GM18505 (cell line): ENCODE data around the gene IRX2.

ENCODE experiments used
- ATAC-seq: cut with Tn5 transposase; IDR thresholded peaks from one replicate; pipeline ENCODE4 v1.9.1; 2021; ENCODE audit not compliant: unreplicated experiment
- POLR2A ChIP-seq: IDR thresholded peaks from 4 replicates; pipeline ENCODE4 v1.6.1; 2011; ENCODE audit warnings: borderline replicate concordance; ENCODE audit not compliant: insufficient read depth, insufficient read length; ENCODE audit errors: extremely low read depth

Gene IRX2

GRCh38 chr5:2724831-2725230 is 26.6 kb downstream of the IRX2 start:
- ATAC-seq = no peak
- TF ChIP-seq POLR2A = no peak

- no peak for ATAC-seq
- TF ChIP-seq POLR2A = no peak
Measured at GRCh38 chr5:2724031-2724581, 27.4 kb downstream of the IRX2 start.

- no peak for ATAC-seq
- no peak for TF ChIP-seq POLR2A
Measured at GRCh38 chr5:2722901-2723300, 28.6 kb downstream of the IRX2 start.

- TF ChIP-seq POLR2A = no peak
Measured at GRCh38 chr5:2721385-2722138, 29.9 kb downstream of the IRX2 start.

GRCh38 chr5:2719332-2719731 is 32.1 kb downstream of the IRX2 start:
- no peak for TF ChIP-seq POLR2A
- no peak for ATAC-seq

More at GRCh38 chr5:2721385-2722138, 29.9 kb downstream of the IRX2 start:
- no peak for ATAC-seq

- ATAC-seq = no peak
- no peak for TF ChIP-seq POLR2A
Measured at GRCh38 chr5:2718115-2718514, 33.4 kb downstream of the IRX2 start.

- ATAC-seq = no peak
- no peak for TF ChIP-seq POLR2A
Measured at GRCh38 chr5:2715856-2716255, 35.6 kb downstream of the IRX2 start.

GRCh38 chr5:2714805-2715204 is 36.7 kb downstream of the IRX2 start:
- no peak for TF ChIP-seq POLR2A
- no peak for ATAC-seq

- no peak for TF ChIP-seq POLR2A
- ATAC-seq = no peak
Measured at GRCh38 chr5:2714026-2714425, 37.5 kb downstream of the IRX2 start.

GRCh38 chr5:2711446-2712425 is 39.7 kb downstream of the IRX2 start:
- no peak for ATAC-seq
- no peak for TF ChIP-seq POLR2A

- TF ChIP-seq POLR2A = no peak
- ATAC-seq = no peak
Measured at GRCh38 chr5:2710910-2711309, 40.6 kb downstream of the IRX2 start.

GRCh38 chr5:2709976-2710689 is 41.3 kb downstream of the IRX2 start:
- ATAC-seq = no peak
- TF ChIP-seq POLR2A = no peak

GRCh38 chr5:2708751-2709150 is 42.7 kb downstream of the IRX2 start:
- ATAC-seq = no peak
- no peak for TF ChIP-seq POLR2A
